Neural crest cell (in vitro differentiated cells): Measurements from ENCODE around the gene GATA2. TPM values are rescaled to one million over a fixed set of nuclear protein-coding genes. Genes with fewer than 3 reads are reported as not detected.

Source experiments
- DNase-seq: peaks from one replicate; pipeline ENCODE4 v3.0.0; 2021; ENCODE audit warnings: low read depth, mixed read lengths, low spot score
- H3K27ac Mint-ChIP-seq: one replicate; pipeline ENCODE4 v1.8.0; 2021; ENCODE audit warnings: mild to moderate bottlenecking, mixed read lengths; ENCODE audit not compliant: unreplicated experiment
- H3K27me3 Mint-ChIP-seq: 2 replicates; pipeline ENCODE4 v1.8.0; 2021; ENCODE audit warnings: low read depth, mild to moderate bottlenecking, mixed read lengths
- H3K36me3 Mint-ChIP-seq: 2 replicates; pipeline ENCODE4 v1.8.0; 2021; ENCODE audit warnings: low read depth, mild to moderate bottlenecking, mixed read lengths
- H3K4me1 Mint-ChIP-seq: 2 replicates; pipeline ENCODE4 v1.8.0; 2021; ENCODE audit warnings: mixed read lengths
- H3K4me3 Mint-ChIP-seq: one replicate; pipeline ENCODE4 v1.8.0; 2021; ENCODE audit warnings: mild to moderate bottlenecking, mixed read lengths
- H3K9me3 Mint-ChIP-seq: 2 replicates; pipeline ENCODE4 v1.8.0; 2021; ENCODE audit warnings: mixed read lengths
- total RNA-seq: library from RNA; stranded (reverse); gene quantifications from 2 replicates; pipeline ENCODE4 v1.2.1, GENCODE V29; 2021
- TF ChIP-seq, protein P1 (sequence below): fragments of 200-600 bp; sonication (generic); conservative IDR thresholded peaks from 2 replicates; pipeline ENCODE4 v1.5.0; 2021; ENCODE audit warnings: antibody characterized with exemption, mild to moderate bottlenecking

The GATA2 gene
- total RNA-seq, 1 donor from 2014 or later = 0.30 TPM

DNA sequence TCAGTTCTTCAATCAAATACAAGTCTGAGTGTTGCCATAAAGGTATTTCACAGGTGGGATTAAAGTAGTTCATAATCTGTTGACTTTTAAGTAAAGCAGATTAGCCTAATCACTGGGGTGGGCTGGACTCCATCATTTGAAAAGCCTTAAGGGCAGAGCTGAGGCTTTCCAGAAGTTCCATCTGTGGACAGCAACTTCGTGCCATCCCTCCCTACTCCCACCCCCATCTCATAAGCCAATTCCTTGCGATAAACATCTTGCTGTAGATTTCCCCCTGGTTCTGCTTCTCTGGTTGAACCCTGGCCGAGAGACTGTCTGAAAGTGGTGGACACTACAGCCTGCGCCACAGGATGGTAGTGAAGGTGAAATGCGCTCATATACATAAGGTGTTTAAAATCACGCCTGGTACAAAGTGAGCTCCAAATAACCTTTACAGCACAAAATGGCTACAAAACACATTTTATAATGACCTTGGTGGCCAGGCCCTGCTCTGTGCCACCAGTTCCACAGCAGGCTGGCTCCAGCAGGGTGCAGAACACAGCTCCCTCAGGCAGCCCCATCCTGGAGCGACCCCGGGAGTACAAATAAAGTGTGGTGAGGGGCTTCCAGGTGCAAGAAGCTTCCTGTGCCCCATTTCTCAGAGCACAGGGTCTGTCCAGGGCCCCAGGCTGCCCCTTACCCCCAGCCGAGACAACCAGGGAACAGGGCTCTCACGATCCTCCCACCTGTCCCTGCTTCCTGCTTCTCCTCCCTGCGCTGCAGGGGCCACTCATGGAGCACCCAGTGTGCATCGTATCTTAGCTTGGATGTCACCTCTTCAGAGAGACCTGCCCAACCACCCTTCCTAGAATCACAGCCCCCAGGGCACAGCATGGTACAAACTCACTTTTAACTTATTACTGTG, 25.8 kb upstream of the GATA2 start:
- no peaks in the 10 kb centered on the region for H3K36me3 Mint-ChIP-seq
- no peaks in the 10 kb centered on the region for H3K4me1 Mint-ChIP-seq
- peak overlapping the region; percentile 87 for H3K27ac Mint-ChIP-seq
- no peak overlapping the region for H3K4me3 Mint-ChIP-seq
- H3K27me3 Mint-ChIP-seq = peaks cover 79% of the 10 kb centered on the region
- TF ChIP-seq, protein P1, sequence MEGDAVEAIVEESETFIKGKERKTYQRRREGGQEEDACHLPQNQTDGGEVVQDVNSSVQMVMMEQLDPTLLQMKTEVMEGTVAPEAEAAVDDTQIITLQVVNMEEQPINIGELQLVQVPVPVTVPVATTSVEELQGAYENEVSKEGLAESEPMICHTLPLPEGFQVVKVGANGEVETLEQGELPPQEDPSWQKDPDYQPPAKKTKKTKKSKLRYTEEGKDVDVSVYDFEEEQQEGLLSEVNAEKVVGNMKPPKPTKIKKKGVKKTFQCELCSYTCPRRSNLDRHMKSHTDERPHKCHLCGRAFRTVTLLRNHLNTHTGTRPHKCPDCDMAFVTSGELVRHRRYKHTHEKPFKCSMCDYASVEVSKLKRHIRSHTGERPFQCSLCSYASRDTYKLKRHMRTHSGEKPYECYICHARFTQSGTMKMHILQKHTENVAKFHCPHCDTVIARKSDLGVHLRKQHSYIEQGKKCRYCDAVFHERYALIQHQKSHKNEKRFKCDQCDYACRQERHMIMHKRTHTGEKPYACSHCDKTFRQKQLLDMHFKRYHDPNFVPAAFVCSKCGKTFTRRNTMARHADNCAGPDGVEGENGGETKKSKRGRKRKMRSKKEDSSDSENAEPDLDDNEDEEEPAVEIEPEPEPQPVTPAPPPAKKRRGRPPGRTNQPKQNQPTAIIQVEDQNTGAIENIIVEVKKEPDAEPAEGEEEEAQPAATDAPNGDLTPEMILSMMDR = no peak
- no peak for DNase-seq
- H3K9me3 Mint-ChIP-seq = peaks cover 8% of the 10 kb centered on the region

DNA sequence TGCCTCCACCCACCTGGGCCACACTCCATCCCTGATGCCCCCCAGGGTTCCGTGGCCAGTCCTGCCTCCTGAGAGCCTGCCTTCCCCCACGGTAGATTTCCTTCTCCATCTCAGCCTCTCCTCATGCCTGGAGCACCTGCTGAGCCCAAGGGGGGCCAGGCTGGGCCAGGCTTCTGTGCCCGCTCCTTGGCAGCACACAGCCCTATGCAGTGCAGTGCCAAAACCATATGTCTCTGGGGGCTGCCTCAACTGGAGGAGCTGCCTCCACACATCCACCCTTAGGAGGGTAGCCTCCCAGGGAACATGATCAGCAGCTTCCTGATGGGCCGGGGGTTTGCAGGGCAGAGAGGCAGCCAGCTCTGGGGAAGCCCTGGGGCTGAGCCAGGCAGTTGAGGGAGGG, 24.6 kb upstream of the GATA2 start:
- Mint-ChIP-seq H3K36me3 (no peaks in the 10 kb centered on the region), H3K9me3 (peaks cover 11% of the 10 kb centered on the region), H3K27me3 (peaks cover 82% of the 10 kb centered on the region), H3K27ac (no peak overlapping the region), H3K4me1 (no peaks in the 10 kb centered on the region), H3K4me3 (no peak overlapping the region)
- TF ChIP-seq, protein P1 = no peak
- no peak for DNase-seq

DNA sequence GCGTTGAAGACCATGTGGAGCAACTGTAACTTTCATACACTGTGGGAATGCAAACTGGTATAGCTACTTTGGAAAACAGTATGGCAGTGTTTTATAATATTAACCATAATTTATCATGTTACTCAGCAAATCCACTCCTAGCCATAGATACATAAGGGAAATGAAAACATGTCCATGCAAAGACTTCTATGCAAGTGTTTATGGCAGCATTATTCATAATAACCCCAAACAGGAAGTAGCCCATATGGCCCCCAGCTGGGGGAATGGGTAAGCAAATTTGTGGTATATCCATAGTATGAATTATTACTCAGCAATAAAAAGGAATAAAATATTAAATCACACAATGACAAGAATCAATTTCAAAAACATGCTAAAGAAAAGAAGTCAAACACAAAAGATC, 23.0 kb upstream of the GATA2 start:
- no peak for DNase-seq
- H3K9me3 Mint-ChIP-seq = peaks cover 11% of the 10 kb centered on the region
- no peak overlapping the region for H3K4me3 Mint-ChIP-seq
- H3K27ac Mint-ChIP-seq = no peak overlapping the region
- TF ChIP-seq, protein P1 = no peak
- peaks cover 76% of the 10 kb centered on the region for H3K27me3 Mint-ChIP-seq
- H3K4me1 Mint-ChIP-seq = no peaks in the 10 kb centered on the region
- no peaks in the 10 kb centered on the region for H3K36me3 Mint-ChIP-seq

DNA sequence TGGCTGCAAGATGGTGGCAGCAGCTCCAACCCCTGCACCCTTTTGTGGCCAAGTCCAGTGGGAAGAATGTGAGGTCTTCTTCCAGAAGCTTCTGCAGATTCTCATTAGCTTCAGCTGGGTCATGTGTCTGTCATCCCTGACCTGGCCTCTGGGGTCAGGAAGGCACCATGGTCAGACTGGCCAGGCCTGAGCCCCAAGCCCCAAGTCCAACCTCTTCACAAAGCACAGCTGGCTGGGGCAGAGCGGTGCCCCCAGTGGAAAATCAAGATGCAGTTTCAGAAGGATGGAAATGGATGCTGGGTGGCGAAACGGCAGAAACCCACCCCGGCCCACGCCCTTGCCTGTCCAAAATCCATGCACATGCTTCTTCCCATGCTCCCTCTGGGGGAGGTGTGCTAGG, 15.9 kb upstream of the GATA2 start:
- peaks cover 3% of the 10 kb centered on the region for H3K9me3 Mint-ChIP-seq
- H3K27ac Mint-ChIP-seq = no peak overlapping the region
- H3K36me3 Mint-ChIP-seq = no peaks in the 10 kb centered on the region
- no peak for DNase-seq
- H3K4me3 Mint-ChIP-seq = no peak overlapping the region
- no peaks in the 10 kb centered on the region for H3K4me1 Mint-ChIP-seq
- TF ChIP-seq, protein P1 = no peak
- peaks cover 58% of the 10 kb centered on the region for H3K27me3 Mint-ChIP-seq

DNA sequence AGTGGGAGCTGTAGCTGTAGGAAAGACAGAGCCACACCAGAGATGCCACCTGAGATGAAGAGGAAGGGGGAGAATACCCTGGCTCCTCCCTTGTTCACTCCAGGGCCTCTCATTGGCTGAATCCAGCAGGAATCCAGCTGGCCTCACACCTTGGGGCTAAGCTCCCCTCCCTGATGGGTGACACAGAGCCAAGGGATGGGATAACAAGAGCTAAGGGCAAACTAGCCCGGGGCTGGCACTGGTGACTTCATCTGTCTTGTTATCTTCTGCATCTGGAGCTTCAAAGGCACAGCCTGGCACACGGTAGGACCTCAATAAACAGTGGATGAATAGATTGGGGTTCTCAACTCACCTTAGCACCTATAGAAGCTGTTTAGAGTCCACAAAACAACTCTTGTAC, 13.8 kb upstream of the GATA2 start:
- H3K36me3 Mint-ChIP-seq = no peaks in the 10 kb centered on the region
- peaks cover 63% of the 10 kb centered on the region for H3K27me3 Mint-ChIP-seq
- H3K9me3 Mint-ChIP-seq = no peaks in the 10 kb centered on the region
- TF ChIP-seq, protein P1 = no peak
- H3K27ac Mint-ChIP-seq = no peak overlapping the region
- DNase-seq = no peak
- no peaks in the 10 kb centered on the region for H3K4me1 Mint-ChIP-seq
- no peak overlapping the region for H3K4me3 Mint-ChIP-seq
